NOMO-1 treated with DMSO at 0.1 percent for 48 hours (cell line): ENCODE results near the gene CUL1.

Experiments used
- DNase-seq: peaks from one replicate; lab custom pipeline; 2025; ENCODE audit not compliant: unreplicated experiment; lab: John Stamatoyannopoulos, UW

CUL1 gene

GRCh38 chr7:148717266-148717793, 18.6 kb downstream of the CUL1 start:
- DNase-seq, result no peak

DNA sequence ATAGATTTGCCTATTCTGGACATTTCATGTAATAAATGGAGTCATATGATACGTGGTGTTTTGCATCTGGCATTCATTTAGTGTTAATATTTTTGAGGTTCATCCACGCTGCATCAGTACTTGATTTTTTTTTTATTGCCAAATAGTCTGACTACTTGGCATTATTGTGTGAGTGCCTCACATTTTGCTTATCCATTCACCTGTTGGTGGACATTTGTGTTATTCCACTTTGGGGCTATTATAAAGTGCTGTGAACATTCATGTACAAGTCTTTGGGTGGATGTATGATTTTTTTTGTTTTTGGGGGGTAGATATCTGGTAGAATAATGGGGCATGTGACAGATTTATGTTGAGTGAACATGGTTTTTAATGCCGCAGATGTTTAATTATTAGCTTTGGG, 19.7 kb downstream of the CUL1 start:
- no peak for DNase-seq

- DNase-seq, result no peak
These were observed 21.1 kb downstream of the CUL1 start for GRCh38 chr7:148719753-148720152.

DNA sequence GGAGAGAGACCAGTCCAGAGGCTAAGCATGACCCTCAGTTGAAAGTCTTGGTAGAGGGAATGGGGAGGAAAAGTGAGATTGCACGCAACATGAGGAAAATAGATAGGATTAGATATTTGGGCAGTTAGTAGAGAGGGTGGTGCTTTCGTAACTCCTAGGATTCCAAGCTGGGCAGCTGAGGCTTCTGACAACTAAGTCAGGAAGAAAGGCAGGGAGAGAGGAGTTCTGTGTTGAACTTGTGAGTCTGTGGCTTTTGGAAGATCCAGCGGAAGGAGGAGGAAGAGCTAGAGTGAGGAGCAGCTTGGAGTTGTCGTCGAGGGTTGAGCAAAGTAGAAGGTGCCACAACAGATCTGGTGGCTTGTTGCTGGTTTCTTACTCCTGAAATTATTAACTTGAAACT, 21.8 kb downstream of the CUL1 start:
- DNase-seq, result no peak

- DNase-seq, result no peak
These were observed 22.7 kb downstream of the CUL1 start for GRCh38 chr7:148721390-148721789.

GRCh38 chr7:148722340-148723165, 23.9 kb downstream of the CUL1 start:
- no peak for DNase-seq

DNA sequence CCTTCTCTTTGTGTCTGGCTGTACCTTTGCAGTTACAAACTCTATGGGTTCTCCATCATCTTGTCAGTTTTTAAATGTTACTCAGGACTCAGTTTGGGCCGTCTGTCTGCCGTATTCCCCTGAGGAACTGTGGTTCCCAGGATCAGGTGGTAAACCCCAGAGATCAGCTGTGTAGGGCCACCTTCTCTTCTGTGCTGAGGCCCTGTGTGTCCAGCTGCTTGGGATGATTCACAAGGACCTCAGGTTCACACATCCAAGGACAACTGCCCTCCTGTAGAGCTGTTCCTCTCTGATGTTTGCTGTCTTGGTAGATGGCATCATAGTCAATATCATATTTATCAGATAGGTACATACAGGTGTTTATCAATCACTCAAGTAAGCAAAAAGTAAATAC, 24.5 kb downstream of the CUL1 start:
- no peak for DNase-seq

GRCh38 chr7:148723846-148724245, 25.1 kb downstream of the CUL1 start:
- DNase-seq, result no peak

- DNase-seq, result peak; percentile 34
These were observed 27.7 kb downstream of the CUL1 start for GRCh38 chr7:148726385-148726784.

- DNase-seq, result no peak
These were observed 29.0 kb downstream of the CUL1 start for GRCh38 chr7:148727501-148728278.

DNA sequence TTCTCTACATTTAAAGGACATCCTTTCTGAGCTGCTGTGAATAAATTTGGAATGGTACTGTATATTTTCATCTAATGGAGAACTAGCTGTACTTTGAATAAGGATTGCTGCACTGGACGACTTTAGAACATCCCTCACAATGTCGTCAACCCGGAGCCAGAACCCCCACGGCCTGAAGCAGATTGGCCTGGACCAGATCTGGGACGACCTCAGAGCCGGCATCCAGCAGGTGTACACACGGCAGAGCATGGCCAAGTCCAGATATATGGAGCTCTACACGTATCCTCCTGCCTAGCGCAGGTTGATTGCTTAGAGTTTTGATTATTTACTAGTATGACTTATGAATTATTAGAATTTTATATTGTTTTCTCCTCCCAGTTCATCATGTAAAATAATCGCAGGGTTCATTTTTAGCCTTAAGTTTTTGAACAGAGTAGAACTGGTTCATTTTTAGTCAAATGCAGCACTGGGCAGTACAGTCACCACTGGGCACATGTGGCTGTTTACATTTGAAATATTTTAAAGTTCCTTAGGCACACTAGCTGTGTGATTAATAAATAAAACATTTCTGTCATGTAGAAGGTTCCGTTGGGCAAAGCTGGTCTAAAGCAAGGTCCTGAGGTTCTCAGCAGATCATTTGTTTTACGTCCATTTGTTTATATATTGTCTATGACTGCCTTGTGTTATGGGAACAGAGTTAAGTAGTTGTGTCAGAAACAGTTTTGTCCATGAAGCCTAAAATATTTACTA, 31.5 kb downstream of the CUL1 start:
- no peak for DNase-seq

DNA sequence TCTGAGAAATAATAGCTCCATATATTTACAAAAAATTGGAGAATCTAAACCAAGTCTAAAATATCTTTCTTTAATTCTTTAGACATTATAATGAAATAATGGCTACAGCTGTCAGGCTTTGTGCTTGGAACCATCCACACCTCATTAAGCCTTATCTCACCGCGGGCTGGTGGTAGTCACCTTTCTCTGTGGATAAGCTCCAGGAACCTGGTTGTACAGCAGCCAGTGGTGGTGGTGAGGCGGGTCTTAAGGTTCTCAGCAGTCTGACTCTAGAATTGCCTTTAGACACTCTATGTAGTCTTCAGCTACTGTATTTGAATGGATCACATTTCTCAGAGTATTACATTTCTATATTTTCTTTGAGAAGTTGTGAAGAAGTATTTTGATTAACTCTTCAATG, 34.2 kb downstream of the CUL1 start:
- no peak for DNase-seq

DNA sequence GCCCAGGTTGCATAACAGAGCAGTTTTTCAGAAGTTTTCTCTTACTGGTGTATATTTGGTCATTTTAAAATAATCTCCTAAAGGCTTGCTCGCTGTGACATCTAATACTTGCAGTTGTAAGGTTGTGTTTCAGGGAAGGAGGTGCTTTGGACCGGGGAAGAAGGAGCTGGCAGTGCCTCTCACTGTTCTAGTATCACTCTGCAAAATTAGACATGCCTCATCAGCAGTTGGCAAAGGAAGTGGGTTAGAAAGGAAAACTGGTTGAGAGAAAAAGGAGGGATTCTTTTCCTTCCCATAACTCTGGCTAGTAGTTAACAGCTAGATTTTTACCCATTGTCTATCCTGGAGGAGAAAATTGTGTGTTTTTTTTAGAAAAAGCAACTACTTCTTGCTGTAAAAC, 34.8 kb downstream of the CUL1 start:
- DNase-seq, result no peak

GRCh38 chr7:148735141-148735540, 36.4 kb downstream of the CUL1 start:
- DNase-seq, result no peak

GRCh38 chr7:148735967-148736366, 37.3 kb downstream of the CUL1 start:
- DNase-seq, result no peak

GRCh38 chr7:148738737-148739535, 40.2 kb downstream of the CUL1 start:
- no peak for DNase-seq

DNA sequence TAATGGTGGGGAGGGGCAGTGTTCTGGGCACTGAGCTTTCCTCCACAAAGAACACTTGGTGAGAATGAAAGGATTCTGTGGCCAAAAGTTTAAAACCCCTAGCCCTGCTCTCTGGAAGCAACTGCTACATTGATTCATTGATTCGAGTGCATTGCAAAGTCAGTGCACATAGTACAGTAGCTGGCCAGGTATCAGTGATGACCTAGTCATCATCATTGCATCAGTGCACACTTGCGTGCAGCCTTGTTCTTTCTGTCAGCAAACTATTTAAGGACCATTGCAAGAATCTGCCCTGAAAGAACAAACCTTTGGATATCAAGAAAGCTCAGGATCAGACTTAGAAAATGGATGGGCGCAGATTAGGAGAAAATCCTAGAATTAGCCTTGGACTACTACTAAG, 47.4 kb downstream of the CUL1 start:
- no peak for DNase-seq

GRCh38 chr7:148747274-148747673, 48.6 kb downstream of the CUL1 start:
- DNase-seq, result no peak

- no peak for DNase-seq
These were observed 52.0 kb downstream of the CUL1 start for GRCh38 chr7:148750442-148751355.

DNA sequence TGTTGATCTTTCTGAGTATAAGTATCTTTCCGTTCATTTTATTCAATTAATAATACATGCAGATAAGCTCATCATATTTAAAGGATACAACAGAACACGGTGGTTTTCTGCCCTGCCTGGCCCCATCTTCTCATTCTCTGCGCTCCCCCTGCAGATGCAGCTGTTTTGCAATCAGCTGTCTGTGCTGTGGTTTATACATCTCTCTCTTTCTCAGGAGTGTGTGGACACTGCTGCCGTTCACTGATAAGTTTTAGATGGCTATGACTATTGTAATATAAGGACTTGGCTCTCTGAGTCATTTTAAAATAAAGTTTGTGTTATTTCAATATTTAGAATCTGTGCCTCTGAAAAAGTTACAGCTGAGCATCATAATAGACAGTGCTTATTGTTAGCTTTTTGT, 54.5 kb downstream of the CUL1 start:
- no peak for DNase-seq
